Endothelial cell of umbilical vein (primary cell): ENCODE results near the gene ABR.
"Not testable (repeated sequence)": the region's sequence is repeated elsewhere in the genome, so short reads cannot be mapped to it uniquely, and the experiment has no call there.

Source experiments
- CTCF ChIP-seq, 2 donors: IDR thresholded peaks; 1 replicate in 1 of 2; 2 replicates in 1 of 2; pipeline ENCODE4 v1.5.1; 2011; ENCODE audit warnings: low read length in 2 of 2, mild to moderate bottlenecking in 2 of 2, moderate library complexity in 2 of 2, control low read depth in 1 of 2, inconsistent platforms in 1 of 2, low read depth in 1 of 2; ENCODE audit not compliant: insufficient read depth in 1 of 2; ENCODE audit errors: extremely low read depth in 1 of 2
- EZH2 ChIP-seq: IDR thresholded peaks from 2 replicates; pipeline ENCODE4 v1.6.1; 2012; ENCODE audit warnings: borderline replicate concordance, low read depth, mild to moderate bottlenecking, moderate library complexity, low read length, inconsistent platforms; ENCODE audit not compliant: severe bottlenecking
- FOS ChIP-seq: IDR thresholded peaks from 2 replicates; pipeline ENCODE4 v1.6.1; 2011; ENCODE audit warnings: mild to moderate bottlenecking, low read length, moderate library complexity, borderline replicate concordance; ENCODE audit not compliant: insufficient read depth
- JUN ChIP-seq: IDR thresholded peaks from 2 replicates; pipeline ENCODE4 v1.6.1; 2011; ENCODE audit warnings: borderline replicate concordance, low read depth; ENCODE audit not compliant: insufficient read length, insufficient read depth
- MYC ChIP-seq: IDR thresholded peaks from one replicate; pipeline ENCODE4 v1.6.1; 2011; ENCODE audit warnings: mild to moderate bottlenecking, low read depth, low read length
- POLR2A ChIP-seq: IDR thresholded peaks from 2 replicates; pipeline ENCODE4 v1.6.1; 2012; ENCODE audit warnings: low read depth, mild to moderate bottlenecking, control low read depth, low read length
- POLR2AphosphoS5 ChIP-seq: IDR thresholded peaks from 2 replicates; pipeline ENCODE4 v1.6.1; 2012; ENCODE audit warnings: low read depth, mild to moderate bottlenecking, control low read depth, low read length, moderate library complexity; ENCODE audit not compliant: insufficient read depth

- TF ChIP-seq CTCF (IDR thresholded peaks at IDR 0.05; ENCODE audit: extremely low read depth in 1 of 2, insufficient read depth in 1 of 2, low read depth in 1 of 2, low read length in 2 of 2); JUN; MYC; POLR2A; POLR2AphosphoS5; EZH2; FOS: not testable (repeated sequence)
Measured at GRCh38 chr17:1073963-1074625, 105.7 kb downstream of the ABR start.
